Neural cell (in vitro differentiated cells): ENCODE measurements around the gene ZC3H7B. TPM values are rescaled to one million over a fixed set of nuclear protein-coding genes. Genes with fewer than 3 reads are reported as not detected.

Experiments used
- H2AFZ ChIP-seq: fragments of 200-600, 300-800 bp; sonication (generic), shearing (Covaris generic); 2 replicates; pipeline ENCODE4 v1.6.0; 2014; ENCODE audit warnings: low read depth, mild to moderate bottlenecking, antibody characterized with exemption, low read length, moderate library complexity
- H3F3A ChIP-seq: fragments of 200-600 bp; shearing (Covaris generic); 2 replicates; pipeline ENCODE4 v1.6.1; 2016; ENCODE audit warnings: mild to moderate bottlenecking, moderate library complexity, mixed read lengths, antibody characterized with exemption, low read length; ENCODE audit not compliant: insufficient read depth, poor library complexity, severe bottlenecking
- H3K27ac ChIP-seq: fragments of 200-600, 300-800 bp; sonication (generic), shearing (Covaris generic); 2 replicates; pipeline ENCODE4 v1.5.1; 2014; ENCODE audit warnings: mild to moderate bottlenecking, low read length, moderate library complexity
- H3K27me3 ChIP-seq: fragments of 300-800, 200-600 bp; sonication (generic), shearing (Covaris generic); 2 replicates; pipeline ENCODE4 v1.6.0; 2014; ENCODE audit warnings: mild to moderate bottlenecking, low read depth, low read length, moderate library complexity; ENCODE audit not compliant: insufficient read depth
- H3K36me3 ChIP-seq: fragments of 300-800, 200-600 bp; sonication (generic), shearing (Covaris generic); 2 replicates; pipeline ENCODE4 v1.5.1; 2014; ENCODE audit warnings: mild to moderate bottlenecking, antibody characterized with exemption, low read length, moderate library complexity; ENCODE audit not compliant: insufficient read depth
- H3K4me2 ChIP-seq: fragments of 300-800, 200-600 bp; sonication (generic), shearing (Covaris generic); 2 replicates; pipeline ENCODE4 v1.6.0; 2014; ENCODE audit warnings: mild to moderate bottlenecking, low read length
- H3K4me3 ChIP-seq: fragments of 300-800, 200-600 bp; sonication (generic), shearing (Covaris generic); 2 replicates; pipeline ENCODE4 v1.5.1; 2014; ENCODE audit warnings: mild to moderate bottlenecking, low read length, moderate library complexity
- H3K79me2 ChIP-seq: fragments of 200-600 bp; shearing (Covaris generic); replicated peaks from 2 replicates; pipeline ENCODE4 v1.6.0; 2014; ENCODE audit warnings: mild to moderate bottlenecking, low read length, moderate library complexity; ENCODE audit not compliant: insufficient read depth
- H3K9ac ChIP-seq: fragments of 300-800, 200-600 bp; sonication (generic), shearing (Covaris generic); 2 replicates; pipeline ENCODE4 v1.6.1; 2016; ENCODE audit warnings: mild to moderate bottlenecking, low read length, mixed read lengths
- H3K9me2 ChIP-seq: fragments of 200-600 bp; shearing (Covaris generic); 2 replicates; pipeline ENCODE4 v1.6.1; 2016; ENCODE audit warnings: mild to moderate bottlenecking, low read length, mixed read lengths; ENCODE audit not compliant: insufficient read depth
- H3K9me3 ChIP-seq: fragments of 200-600, 300-800 bp; sonication (generic), shearing (Covaris generic); 2 replicates; pipeline ENCODE4 v1.6.1; 2016; ENCODE audit warnings: mild to moderate bottlenecking, mixed run types, low read length, moderate library complexity, mixed read lengths
- H4K20me1 ChIP-seq: fragments of 200-600 bp; shearing (Covaris generic); 2 replicates; pipeline ENCODE4 v1.6.1; 2016; ENCODE audit warnings: mild to moderate bottlenecking, mixed run types; ENCODE audit not compliant: insufficient read depth
- EP300 ChIP-seq: fragments of 450-650 bp; conservative IDR thresholded peaks from 2 replicates; pipeline ENCODE4 v1.6.1; 2014; ENCODE audit warnings: antibody characterized with exemption, mild to moderate bottlenecking, moderate library complexity; ENCODE audit not compliant: poor library complexity, severe bottlenecking
- EZH2 ChIP-seq: fragments of 200-600, 300-800 bp; shearing (Covaris generic), sonication (generic); IDR thresholded peaks from 2 replicates; pipeline ENCODE4 v1.6.1; 2014; ENCODE audit warnings: antibody characterized with exemption, low read length, borderline replicate concordance, mild to moderate bottlenecking; ENCODE audit not compliant: insufficient read depth, poor library complexity, severe bottlenecking
- MXI1 ChIP-seq: fragments of 450-650 bp; conservative IDR thresholded peaks from 2 replicates; pipeline ENCODE4 v1.6.1; 2014; ENCODE audit warnings: antibody characterized with exemption, mild to moderate bottlenecking; ENCODE audit not compliant: poor library complexity, severe bottlenecking
- POLR2AphosphoS5 ChIP-seq: IDR thresholded peaks from 2 replicates; pipeline ENCODE4 v1.6.1; 2012
- RAD21 ChIP-seq: fragments of 450-650 bp; conservative IDR thresholded peaks from 2 replicates; pipeline ENCODE4 v1.6.1; 2014; ENCODE audit warnings: antibody characterized with exemption, mild to moderate bottlenecking, moderate library complexity
- SMC3 ChIP-seq: fragments of 450-650 bp; conservative IDR thresholded peaks from 2 replicates; pipeline ENCODE4 v1.6.1; 2014; ENCODE audit warnings: antibody characterized with exemption, mild to moderate bottlenecking, moderate library complexity; ENCODE audit not compliant: poor library complexity
- TAF1 ChIP-seq: IDR thresholded peaks from 2 replicates; pipeline ENCODE4 v1.6.1; 2012; ENCODE audit warnings: low read depth
- polyA plus RNA-seq: library from polyadenylated mRNA; depleted of rRNA; stranded (reverse); fragments of >200 nt; gene quantifications from 2 replicates; pipeline ENCODE4 v1.2.3, GENCODE V29; 2014
- TF ChIP-seq, protein P1 (sequence below): IDR thresholded peaks from 2 replicates; pipeline ENCODE4 v1.6.1; 2012; ENCODE audit warnings: borderline replicate concordance
- TF ChIP-seq, protein P2 (sequence below): fragments of 450-650 bp; IDR thresholded peaks from 2 replicates; pipeline ENCODE4 v1.5.1; 2014; ENCODE audit warnings: antibody characterized with exemption, mild to moderate bottlenecking, moderate library complexity; ENCODE audit not compliant: poor library complexity, severe bottlenecking

The ZC3H7B gene
- polyA plus RNA-seq, 1 donor from 2014 or later = 34.6 TPM

DNA sequence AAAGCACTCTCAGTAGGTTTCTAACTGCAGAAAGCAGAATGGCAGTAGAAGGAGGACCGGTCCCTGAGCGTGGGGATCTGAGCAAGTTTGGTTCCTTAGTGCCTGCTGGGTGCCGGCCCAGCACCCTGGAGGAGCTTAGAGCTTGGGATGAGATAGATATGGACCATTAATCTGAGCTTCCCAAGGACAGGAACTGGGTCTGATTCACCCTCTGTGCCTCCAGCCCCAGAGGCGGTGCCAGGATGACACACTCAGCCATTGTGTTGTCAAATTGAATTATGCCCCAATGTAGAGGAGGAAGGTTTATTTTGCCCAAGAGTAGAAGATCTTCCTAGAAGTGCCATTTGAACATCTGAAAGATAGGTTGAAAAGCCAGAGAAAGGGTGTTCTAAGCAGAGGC lies 4.3 kb downstream of the ZC3H7B start:
- Histone ChIP-seq H3K27ac (no peak overlapping the region), H3K36me3 (no peaks in the 10 kb centered on the region), H3K9me3 (no peaks in the 10 kb centered on the region), H3K79me2 (peaks cover 37% of the 10 kb centered on the region), H3K9ac (no peak overlapping the region), H3K4me3 (no peak overlapping the region), H3K4me2 (no peak overlapping the region), H3F3A (no peaks in the 10 kb centered on the region), H2AFZ (no peak overlapping the region), H3K9me2 (no peaks in the 10 kb centered on the region), H3K27me3 (no peaks in the 10 kb centered on the region), H4K20me1 (no peaks in the 10 kb centered on the region)
- TF ChIP-seq, protein P1, sequence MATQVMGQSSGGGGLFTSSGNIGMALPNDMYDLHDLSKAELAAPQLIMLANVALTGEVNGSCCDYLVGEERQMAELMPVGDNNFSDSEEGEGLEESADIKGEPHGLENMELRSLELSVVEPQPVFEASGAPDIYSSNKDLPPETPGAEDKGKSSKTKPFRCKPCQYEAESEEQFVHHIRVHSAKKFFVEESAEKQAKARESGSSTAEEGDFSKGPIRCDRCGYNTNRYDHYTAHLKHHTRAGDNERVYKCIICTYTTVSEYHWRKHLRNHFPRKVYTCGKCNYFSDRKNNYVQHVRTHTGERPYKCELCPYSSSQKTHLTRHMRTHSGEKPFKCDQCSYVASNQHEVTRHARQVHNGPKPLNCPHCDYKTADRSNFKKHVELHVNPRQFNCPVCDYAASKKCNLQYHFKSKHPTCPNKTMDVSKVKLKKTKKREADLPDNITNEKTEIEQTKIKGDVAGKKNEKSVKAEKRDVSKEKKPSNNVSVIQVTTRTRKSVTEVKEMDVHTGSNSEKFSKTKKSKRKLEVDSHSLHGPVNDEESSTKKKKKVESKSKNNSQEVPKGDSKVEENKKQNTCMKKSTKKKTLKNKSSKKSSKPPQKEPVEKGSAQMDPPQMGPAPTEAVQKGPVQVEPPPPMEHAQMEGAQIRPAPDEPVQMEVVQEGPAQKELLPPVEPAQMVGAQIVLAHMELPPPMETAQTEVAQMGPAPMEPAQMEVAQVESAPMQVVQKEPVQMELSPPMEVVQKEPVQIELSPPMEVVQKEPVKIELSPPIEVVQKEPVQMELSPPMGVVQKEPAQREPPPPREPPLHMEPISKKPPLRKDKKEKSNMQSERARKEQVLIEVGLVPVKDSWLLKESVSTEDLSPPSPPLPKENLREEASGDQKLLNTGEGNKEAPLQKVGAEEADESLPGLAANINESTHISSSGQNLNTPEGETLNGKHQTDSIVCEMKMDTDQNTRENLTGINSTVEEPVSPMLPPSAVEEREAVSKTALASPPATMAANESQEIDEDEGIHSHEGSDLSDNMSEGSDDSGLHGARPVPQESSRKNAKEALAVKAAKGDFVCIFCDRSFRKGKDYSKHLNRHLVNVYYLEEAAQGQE = no peak
- no peak for TF ChIP-seq RAD21

DNA sequence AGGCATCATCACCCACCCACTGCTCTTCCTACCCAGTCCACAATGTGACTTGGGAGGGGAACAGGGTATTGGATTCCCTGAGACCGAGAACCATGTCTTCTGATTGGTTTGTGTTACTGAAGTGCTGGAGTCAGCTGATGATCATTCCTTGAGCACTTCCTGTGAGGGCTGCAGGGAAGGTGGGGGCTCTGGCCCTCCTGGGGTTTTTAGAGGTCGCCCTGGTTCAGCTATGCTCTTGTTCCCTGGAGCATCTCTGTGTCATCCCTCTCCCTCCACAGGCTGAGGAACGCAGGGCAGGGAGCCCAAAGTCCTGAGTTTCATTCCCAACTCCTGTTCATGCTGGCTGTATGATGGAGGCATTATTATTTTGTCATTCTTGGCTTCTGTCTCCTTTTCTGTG lies 6.7 kb downstream of the ZC3H7B start:
- no peak overlapping the region for H3K4me3 ChIP-seq
- H3K4me2 ChIP-seq = no peak overlapping the region
- H3K36me3 ChIP-seq = no peaks in the 10 kb centered on the region
- H3K27ac ChIP-seq = no peak overlapping the region
- H4K20me1 ChIP-seq = no peaks in the 10 kb centered on the region
- no peak overlapping the region for H3K9ac ChIP-seq
- peaks cover 35% of the 10 kb centered on the region for H3K79me2 ChIP-seq
- no peaks in the 10 kb centered on the region for H3K9me2 ChIP-seq
- H3F3A ChIP-seq = no peaks in the 10 kb centered on the region
- no peaks in the 10 kb centered on the region for H3K27me3 ChIP-seq
- H3K9me3 ChIP-seq = no peaks in the 10 kb centered on the region
- H2AFZ ChIP-seq = no peak overlapping the region
- TF ChIP-seq RAD21 = no peak
- TF ChIP-seq TAF1 = no peak
- TF ChIP-seq MXI1 = no peak

DNA sequence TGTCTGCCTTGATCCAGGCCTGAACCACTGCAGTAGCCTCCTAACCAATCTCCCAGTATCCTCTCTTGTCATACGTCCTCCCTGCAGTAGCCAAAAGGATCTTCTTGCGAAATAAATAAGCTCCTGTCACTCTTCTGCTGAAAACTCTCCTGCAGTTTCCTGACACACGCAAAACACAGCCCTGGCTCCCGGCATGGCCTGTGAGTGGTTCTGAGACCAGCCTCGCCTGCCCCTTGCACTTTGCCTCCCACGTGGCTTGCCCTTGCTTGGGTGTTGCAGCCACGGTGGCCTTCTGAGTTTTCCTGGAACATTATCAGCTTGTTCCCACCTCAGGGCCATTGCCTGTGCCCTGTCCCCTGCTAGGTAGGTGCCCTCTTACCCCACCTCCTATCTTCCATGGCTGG lies 7.2 kb downstream of the ZC3H7B start:
- Histone ChIP-seq H3K36me3 (no peaks in the 10 kb centered on the region), H3K4me3 (no peak overlapping the region), H3K9ac (no peak overlapping the region), H2AFZ (no peak overlapping the region), H4K20me1 (no peaks in the 10 kb centered on the region), H3K27me3 (no peaks in the 10 kb centered on the region), H3K9me3 (no peaks in the 10 kb centered on the region), H3K9me2 (no peaks in the 10 kb centered on the region), H3K79me2 (peaks cover 30% of the 10 kb centered on the region), H3K4me2 (no peak overlapping the region), H3K27ac (no peak overlapping the region), H3F3A (no peaks in the 10 kb centered on the region)
- no peak for TF ChIP-seq MXI1
- TF ChIP-seq RAD21 = no peak
- TF ChIP-seq EP300 = no peak
- TF ChIP-seq, protein P1 = no peak
- TF ChIP-seq, protein P2, sequence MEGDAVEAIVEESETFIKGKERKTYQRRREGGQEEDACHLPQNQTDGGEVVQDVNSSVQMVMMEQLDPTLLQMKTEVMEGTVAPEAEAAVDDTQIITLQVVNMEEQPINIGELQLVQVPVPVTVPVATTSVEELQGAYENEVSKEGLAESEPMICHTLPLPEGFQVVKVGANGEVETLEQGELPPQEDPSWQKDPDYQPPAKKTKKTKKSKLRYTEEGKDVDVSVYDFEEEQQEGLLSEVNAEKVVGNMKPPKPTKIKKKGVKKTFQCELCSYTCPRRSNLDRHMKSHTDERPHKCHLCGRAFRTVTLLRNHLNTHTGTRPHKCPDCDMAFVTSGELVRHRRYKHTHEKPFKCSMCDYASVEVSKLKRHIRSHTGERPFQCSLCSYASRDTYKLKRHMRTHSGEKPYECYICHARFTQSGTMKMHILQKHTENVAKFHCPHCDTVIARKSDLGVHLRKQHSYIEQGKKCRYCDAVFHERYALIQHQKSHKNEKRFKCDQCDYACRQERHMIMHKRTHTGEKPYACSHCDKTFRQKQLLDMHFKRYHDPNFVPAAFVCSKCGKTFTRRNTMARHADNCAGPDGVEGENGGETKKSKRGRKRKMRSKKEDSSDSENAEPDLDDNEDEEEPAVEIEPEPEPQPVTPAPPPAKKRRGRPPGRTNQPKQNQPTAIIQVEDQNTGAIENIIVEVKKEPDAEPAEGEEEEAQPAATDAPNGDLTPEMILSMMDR = no peak
- TF ChIP-seq EZH2 = no peak
- TF ChIP-seq TAF1 = no peak
- no peak for TF ChIP-seq SMC3
- no peak for TF ChIP-seq POLR2AphosphoS5
